BJ (cell line): Measurements from ENCODE around the gene PRSS53. TPM values are rescaled to one million over a fixed set of nuclear protein-coding genes. Genes with fewer than 3 reads are reported as not detected.
A peak's percentile ranks its signal among the peaks of the same experiment; 100 is the strongest.

Source experiments
- CTCF ChIA-PET: fragments of 350-600 bp; formaldehyde crosslinking; extraction: SDS; loops from one replicate; lab custom pipeline; 2021; ENCODE audit warnings: antibody characterized with exemption, inconsistent platforms; lab: Yijun Ruan, JAX
- POLR2A ChIA-PET: fragments of 300-600 bp; sonication (Branson Sonifier 250); formaldehyde crosslinking; extraction: SDS; loops from one replicate; lab custom pipeline; 2021; ENCODE audit warnings: antibody characterized with exemption; lab: Charles Lee
- DNase-seq: peaks from one replicate; pipeline ENCODE4 v3.0.0-alpha.2; 2011; ENCODE audit warnings: low read depth
- H3K27me3 ChIP-seq: 2 replicates; pipeline ENCODE4 v1.6.0; 2011; ENCODE audit warnings: low read length; ENCODE audit not compliant: control insufficient read depth, insufficient read depth
- H3K36me3 ChIP-seq: 2 replicates; pipeline ENCODE4 v1.5.1; 2011; ENCODE audit warnings: low read length; ENCODE audit not compliant: control insufficient read depth, insufficient read depth
- H3K4me3 ChIP-seq: 2 replicates; pipeline ENCODE4 v1.5.1; 2011; ENCODE audit warnings: low read depth, mild to moderate bottlenecking, control low read depth, low read length
- polyA plus RNA-seq: library from polyadenylated mRNA; depleted of rRNA; stranded (reverse); fragments of >200 nt; gene quantifications from 2 replicates; pipeline ENCODE4 v1.2.3, GENCODE V29; 2011
- TF ChIP-seq, protein P1 (sequence below): IDR thresholded peaks from 2 replicates; pipeline ENCODE4 v1.5.1; 2011; ENCODE audit warnings: low read depth, mild to moderate bottlenecking, control low read depth, inconsistent platforms, low read length, moderate library complexity; ENCODE audit not compliant: insufficient read depth

PRSS53 gene
- polyA plus RNA-seq, 1 experiment, result 1.8 TPM

GRCh38 chr16:31117384-31118222 is 28.9 kb upstream of the PRSS53 start, which contains the start of gene KAT8:
Gene KAT8 (plus strand): TSS chr16:31117664. CDS start chr16:31117682, 18 bp downstream.
- TF ChIP-seq, protein P1, sequence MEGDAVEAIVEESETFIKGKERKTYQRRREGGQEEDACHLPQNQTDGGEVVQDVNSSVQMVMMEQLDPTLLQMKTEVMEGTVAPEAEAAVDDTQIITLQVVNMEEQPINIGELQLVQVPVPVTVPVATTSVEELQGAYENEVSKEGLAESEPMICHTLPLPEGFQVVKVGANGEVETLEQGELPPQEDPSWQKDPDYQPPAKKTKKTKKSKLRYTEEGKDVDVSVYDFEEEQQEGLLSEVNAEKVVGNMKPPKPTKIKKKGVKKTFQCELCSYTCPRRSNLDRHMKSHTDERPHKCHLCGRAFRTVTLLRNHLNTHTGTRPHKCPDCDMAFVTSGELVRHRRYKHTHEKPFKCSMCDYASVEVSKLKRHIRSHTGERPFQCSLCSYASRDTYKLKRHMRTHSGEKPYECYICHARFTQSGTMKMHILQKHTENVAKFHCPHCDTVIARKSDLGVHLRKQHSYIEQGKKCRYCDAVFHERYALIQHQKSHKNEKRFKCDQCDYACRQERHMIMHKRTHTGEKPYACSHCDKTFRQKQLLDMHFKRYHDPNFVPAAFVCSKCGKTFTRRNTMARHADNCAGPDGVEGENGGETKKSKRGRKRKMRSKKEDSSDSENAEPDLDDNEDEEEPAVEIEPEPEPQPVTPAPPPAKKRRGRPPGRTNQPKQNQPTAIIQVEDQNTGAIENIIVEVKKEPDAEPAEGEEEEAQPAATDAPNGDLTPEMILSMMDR, result no peak
- POLR2A ChIA-PET, result interaction anchor here (0.6 to 1.6 kb wide), 7 partner anchors 10 to 343 kb away, joined by 3 to 19 read pairs (median 4); no protein-coding TSS in a partner anchor
- Histone ChIP-seq H3K36me3 (peaks cover 15% of the 10 kb centered on the region), H3K27me3 (no peaks in the 10 kb centered on the region), H3K4me3 (peak within 1 kb of the TSS; percentile 77)
- CTCF ChIA-PET, result interaction anchor here (0.6 to 2.6 kb wide), 7 partner anchors 10 to 306 kb away, joined by 3 to 13 read pairs (median 3); no protein-coding TSS in a partner anchor
- DNase-seq, result peak; percentile 83

GRCh38 chr16:31114468-31114867 is 25.7 kb upstream of the PRSS53 start:
- DNase-seq, result no peak
- TF ChIP-seq, protein P1, result no peak
- H3K36me3 ChIP-seq, result peaks cover 28% of the 10 kb centered on the region
- POLR2A ChIA-PET, result no interaction called here
- H3K27me3 ChIP-seq, result no peaks in the 10 kb centered on the region
- CTCF ChIA-PET, result interaction anchor here (1.8 kb wide), 1 partner anchor 28 kb away, joined by 5 read pairs; no protein-coding TSS in a partner anchor
- H3K4me3 ChIP-seq, result no peak overlapping the region

DNA sequence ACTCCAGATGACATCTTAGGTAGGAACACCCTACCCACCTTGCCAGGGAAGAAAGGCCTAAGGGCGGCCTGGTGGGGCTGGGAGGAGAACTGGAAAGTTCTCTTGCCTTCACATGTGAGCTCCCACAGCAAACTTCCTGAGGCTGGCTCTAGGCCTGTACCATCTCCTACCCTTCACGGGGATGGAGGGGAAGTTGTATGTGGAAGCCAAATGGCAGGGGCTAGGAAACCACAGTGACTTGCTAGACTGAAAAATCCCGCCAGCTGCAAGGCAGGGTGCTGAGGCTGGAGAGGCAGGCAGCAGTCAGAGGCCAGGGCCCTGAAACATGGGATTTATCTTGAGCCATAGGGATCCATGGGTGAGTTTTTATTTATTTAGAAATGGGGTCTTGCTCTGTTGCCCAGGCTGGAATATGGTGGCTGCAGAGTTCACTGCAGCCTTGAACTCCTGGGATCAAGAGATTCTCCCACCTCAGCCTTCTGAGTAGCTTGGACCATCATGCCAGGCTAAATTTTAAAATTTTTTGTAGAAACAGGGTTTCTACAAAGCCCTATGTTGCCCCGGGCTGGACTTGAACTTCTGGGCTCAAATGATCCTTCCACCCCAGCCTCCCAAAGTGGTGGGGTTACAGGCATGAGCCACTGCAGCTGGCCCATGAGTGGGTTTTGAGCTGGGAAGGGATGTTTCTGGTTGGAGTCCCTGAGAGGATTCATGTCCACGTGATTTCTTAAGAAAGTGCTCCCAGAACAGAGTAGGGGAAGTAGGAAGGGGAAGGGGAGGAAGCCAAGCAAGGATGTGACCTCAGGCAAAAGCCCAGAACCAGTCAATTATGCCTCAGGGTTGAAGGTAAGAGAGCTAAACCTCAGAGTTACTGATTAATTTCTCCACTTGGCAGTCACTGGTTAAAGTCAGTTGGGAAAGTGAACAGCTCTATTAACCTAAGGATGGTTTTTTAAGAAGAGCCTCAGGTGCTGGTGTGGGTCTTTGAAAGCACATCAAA is 24.7 kb upstream of the PRSS53 start:
- TF ChIP-seq, protein P1, result no peak
- Histone ChIP-seq H3K27me3 (no peaks in the 10 kb centered on the region), H3K36me3 (peaks cover 28% of the 10 kb centered on the region), H3K4me3 (no peak overlapping the region)
- ChIA-PET POLR2A (no interaction called here), CTCF (interaction anchor here (1.2 to 1.8 kb wide), 2 partner anchors 29 to 136 kb away, joined by 3 to 5 read pairs; no protein-coding TSS in a partner anchor)
- no peak for DNase-seq

DNA sequence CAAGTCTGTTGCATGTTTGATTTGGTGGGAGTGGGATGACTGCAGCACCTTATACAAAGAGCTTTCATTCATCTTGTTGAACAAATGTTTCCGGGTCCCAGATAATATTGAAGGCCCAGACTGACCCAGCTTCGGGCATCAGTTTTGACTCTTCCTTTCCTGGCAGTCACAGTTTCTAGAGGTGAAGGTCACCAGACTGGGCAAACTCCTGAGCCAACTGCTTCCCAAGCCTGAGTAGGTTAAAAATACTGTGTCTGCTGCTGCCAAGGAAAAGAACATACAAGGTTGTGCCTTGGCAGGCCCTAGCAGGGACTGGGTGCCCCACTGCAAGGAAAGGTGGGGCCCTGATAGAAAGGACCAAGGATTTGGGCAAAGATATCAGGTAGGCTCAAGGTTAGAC is 24.0 kb upstream of the PRSS53 start:
- no peak for DNase-seq
- peaks cover 28% of the 10 kb centered on the region for H3K36me3 ChIP-seq
- CTCF ChIA-PET, result interaction anchor here (1.2 kb wide), 1 partner anchor 135 kb away, joined by 3 read pairs; no protein-coding TSS in a partner anchor
- POLR2A ChIA-PET, result no interaction called here
- H3K4me3 ChIP-seq, result no peak overlapping the region
- no peaks in the 10 kb centered on the region for H3K27me3 ChIP-seq
- TF ChIP-seq, protein P1, result no peak
